ENCODE results near the gene OAT.

Gene OAT

DNA sequence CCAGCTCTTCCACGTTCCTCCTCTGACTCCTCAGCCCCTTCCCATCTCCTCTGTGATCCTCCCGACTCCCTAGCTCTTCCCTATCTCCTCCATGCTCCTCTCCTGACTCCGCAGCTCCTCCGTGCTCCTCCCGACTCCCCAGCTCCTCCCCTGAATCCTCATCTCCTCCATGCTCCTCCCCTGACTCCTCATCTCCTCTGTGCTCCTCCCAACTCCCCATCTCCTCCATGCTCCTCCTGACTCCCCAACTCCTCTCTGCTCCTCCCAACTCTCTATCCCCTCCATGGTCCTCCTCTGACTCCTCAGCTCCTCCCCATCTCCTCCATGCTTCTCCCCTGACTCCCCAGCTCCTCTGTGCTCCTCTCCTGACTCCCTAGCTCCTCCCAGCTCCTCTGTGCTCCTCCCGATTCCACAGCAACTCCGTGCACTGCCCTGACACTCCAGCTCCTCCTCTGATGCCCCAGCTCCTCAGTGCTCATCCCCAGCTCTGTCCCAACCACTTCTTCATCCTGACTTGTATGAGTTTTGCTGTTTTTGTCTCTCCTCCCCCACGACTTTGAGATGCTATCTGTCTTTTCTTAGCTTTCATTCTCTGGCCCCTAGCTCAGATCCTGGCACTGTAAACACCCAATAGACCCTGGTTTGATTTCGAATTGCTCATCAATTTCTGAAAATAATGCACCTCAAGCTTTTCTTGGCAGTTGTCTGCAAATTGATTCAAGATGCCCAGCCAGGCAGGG, 38.3 kb downstream of the OAT start:
- Histone ChIP-seq H3K27ac (no peak overlapping the region), H3K4me3 (no peak overlapping the region), H3K27me3 (no peaks in the 10 kb centered on the region), H3K9me3 (no peaks in the 10 kb centered on the region), H3K36me3 (no peaks in the 10 kb centered on the region), H3K4me1 (peaks cover 0 to 24% (median 16%) of the 10 kb centered on the region in 4 donors)
- TF ChIP-seq, protein P1, sequence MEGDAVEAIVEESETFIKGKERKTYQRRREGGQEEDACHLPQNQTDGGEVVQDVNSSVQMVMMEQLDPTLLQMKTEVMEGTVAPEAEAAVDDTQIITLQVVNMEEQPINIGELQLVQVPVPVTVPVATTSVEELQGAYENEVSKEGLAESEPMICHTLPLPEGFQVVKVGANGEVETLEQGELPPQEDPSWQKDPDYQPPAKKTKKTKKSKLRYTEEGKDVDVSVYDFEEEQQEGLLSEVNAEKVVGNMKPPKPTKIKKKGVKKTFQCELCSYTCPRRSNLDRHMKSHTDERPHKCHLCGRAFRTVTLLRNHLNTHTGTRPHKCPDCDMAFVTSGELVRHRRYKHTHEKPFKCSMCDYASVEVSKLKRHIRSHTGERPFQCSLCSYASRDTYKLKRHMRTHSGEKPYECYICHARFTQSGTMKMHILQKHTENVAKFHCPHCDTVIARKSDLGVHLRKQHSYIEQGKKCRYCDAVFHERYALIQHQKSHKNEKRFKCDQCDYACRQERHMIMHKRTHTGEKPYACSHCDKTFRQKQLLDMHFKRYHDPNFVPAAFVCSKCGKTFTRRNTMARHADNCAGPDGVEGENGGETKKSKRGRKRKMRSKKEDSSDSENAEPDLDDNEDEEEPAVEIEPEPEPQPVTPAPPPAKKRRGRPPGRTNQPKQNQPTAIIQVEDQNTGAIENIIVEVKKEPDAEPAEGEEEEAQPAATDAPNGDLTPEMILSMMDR (IDR thresholded peaks at IDR 0.05) = no peak
- intact Hi-C loops (cut with DNase I; ENCODE audit: low total_unique reads) = loop anchor here (10.0 kb wide), 1 partner anchor 356 kb away; no protein-coding TSS in a partner anchor
- DNase-seq = peak in 1 of 2 donors; percentile 25

DNA sequence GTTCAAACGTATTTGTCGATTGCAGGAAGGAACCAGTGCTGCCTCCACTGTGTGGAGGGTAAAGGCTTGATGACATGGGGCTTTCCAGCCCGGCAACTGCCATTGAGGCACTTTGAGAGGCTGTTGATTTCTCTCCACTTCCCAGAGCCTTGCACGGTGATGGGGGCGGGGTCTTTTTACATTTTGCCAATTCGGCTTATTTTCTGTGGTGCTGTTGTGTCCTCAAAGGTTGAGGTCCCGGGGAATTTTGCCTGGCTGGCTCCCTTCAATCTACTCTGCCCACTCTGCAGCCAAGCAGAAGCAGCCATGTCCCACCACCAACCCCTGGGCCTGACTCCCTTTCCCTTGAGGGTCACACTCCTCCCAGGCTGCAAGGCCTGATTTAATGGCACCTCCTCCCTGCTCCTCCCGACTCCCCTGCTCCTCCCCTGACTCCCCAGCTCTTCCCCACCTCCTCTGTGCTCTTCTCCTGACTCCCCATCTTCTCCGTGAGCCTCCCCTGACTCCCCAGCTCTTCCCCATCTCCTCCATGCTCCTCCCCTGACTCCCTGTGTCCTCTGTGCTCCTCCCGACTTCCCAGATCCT, 39.0 kb downstream of the OAT start:
- no peak overlapping the region for H3K4me3 ChIP-seq
- H3K36me3 ChIP-seq = no peaks in the 10 kb centered on the region
- intact Hi-C loops (cut with DNase I; ENCODE audit: low total_unique reads) = loop anchor here (10.0 kb wide), 1 partner anchor 355 kb away; no protein-coding TSS in a partner anchor
- peaks cover 0 to 17% (median 14%) of the 10 kb centered on the region in 4 donors for H3K4me1 ChIP-seq
- H3K9me3 ChIP-seq = no peaks in the 10 kb centered on the region
- H3K27ac ChIP-seq = peak overlapping the region; percentile 22 to 34
- H3K27me3 ChIP-seq = no peaks in the 10 kb centered on the region
- peak in 1 of 2 donors; percentile 43 for DNase-seq
- TF ChIP-seq, protein P1 (IDR thresholded peaks at IDR 0.05) = no peak

DNA sequence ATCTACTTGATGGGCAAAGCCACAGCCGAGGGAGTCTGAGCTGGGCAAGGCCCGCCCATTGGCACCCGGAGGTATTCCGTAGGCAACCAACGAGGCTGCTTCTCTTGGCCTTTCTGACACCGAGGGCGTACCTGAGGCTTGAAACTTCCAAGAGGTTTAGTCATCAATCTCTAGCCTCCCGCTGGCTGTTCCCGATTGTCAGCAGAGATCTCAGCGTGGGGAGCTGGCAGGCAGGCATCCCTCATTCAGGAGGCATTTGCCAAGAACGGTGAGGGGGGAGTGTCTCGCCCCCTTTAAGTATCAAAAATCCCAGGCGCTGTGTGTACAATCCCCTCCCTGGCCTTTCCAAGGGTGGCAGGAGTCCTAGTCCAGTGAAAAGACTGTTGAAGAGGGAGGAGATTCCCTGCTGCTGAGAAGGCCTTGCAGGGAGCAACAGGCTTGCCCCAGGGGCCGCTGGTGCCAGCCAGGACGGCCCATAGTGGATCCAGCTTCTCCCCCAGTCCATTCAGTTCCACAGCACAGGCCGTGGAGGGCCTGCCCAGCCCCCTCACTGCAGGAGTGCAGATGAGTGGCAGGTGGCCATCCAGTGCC, 39.7 kb downstream of the OAT start:
- no peaks in the 10 kb centered on the region for H3K27me3 ChIP-seq
- TF ChIP-seq, protein P1 (IDR thresholded peaks at IDR 0.05) = no peak
- peaks cover 0 to 11% (median 8%) of the 10 kb centered on the region in 4 donors for H3K4me1 ChIP-seq
- H3K36me3 ChIP-seq = no peaks in the 10 kb centered on the region
- peak in 1 of 2 donors; percentile 63 for DNase-seq
- no peaks in the 10 kb centered on the region for H3K9me3 ChIP-seq
- intact Hi-C loops (cut with DNase I; ENCODE audit: low total_unique reads) = no loop called here
- no peak overlapping the region for H3K4me3 ChIP-seq
- peak overlapping the region; percentile 22 to 34 for H3K27ac ChIP-seq

DNA sequence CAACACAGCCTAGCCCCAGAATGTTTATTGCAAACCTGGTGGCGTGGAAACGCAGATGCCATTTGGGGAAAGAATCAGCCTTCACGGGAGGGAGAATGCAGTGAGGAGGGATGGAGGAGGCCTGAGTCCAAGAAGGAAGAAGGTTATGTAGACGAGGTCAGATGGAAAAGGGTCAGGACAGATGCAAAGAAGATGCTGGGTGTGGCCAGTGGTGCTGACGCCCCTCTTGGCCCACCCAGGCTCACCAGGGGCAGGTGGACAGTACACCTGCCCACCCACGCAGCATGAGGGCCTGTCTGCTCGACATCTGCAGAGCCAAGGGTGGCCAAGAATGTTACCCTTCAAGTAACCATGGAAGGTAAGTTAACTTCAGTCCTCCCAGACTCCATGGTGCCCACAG, 40.5 kb downstream of the OAT start:
- Histone ChIP-seq H3K4me3 (no peak overlapping the region), H3K9me3 (no peaks in the 10 kb centered on the region), H3K4me1 (peaks cover 0 to 11% (median 8%) of the 10 kb centered on the region in 4 donors), H3K27me3 (no peaks in the 10 kb centered on the region), H3K36me3 (no peaks in the 10 kb centered on the region), H3K27ac (no peak overlapping the region)
- TF ChIP-seq, protein P1 (IDR thresholded peaks at IDR 0.05) = no peak
- DNase-seq = peak in 1 of 2 donors; percentile 24
- intact Hi-C loops (cut with DNase I; ENCODE audit: low total_unique reads) = no loop called here

DNA sequence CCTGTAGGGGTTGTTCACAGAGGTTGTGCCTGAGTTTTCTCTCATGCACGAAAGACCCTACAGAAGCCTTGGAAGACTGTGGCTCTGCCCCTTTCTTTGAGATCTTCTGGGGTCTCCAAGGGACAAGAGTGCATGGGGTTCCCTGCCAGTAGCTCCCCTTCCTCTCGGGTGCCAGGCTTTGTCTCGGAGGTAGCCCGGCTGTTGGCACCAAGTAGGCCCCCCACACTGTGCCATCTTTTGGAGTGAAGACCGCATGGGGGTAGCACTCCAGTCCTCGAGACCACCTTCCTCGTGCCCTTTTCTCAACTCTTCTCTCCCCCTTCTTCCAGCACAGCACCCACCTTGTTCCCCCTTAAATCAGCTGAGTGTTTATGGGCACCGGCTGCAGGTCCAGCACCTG, 41.6 kb downstream of the OAT start:
- no peak for DNase-seq
- Histone ChIP-seq H3K4me1 (peaks cover 0 to 11% (median 8%) of the 10 kb centered on the region in 4 donors), H3K36me3 (no peaks in the 10 kb centered on the region), H3K27ac (no peak overlapping the region), H3K9me3 (no peaks in the 10 kb centered on the region), H3K27me3 (no peaks in the 10 kb centered on the region), H3K4me3 (no peak overlapping the region)
- TF ChIP-seq, protein P1 (IDR thresholded peaks at IDR 0.05) = no peak
- intact Hi-C loops (cut with DNase I; ENCODE audit: low total_unique reads) = no loop called here

Data from tibial artery (tissue), 4 donors.